ENCODE data around the gene PCK2. TPM values are rescaled to one million over a fixed set of nuclear protein-coding genes. Genes with fewer than 3 reads are reported as not detected.
A peak's percentile ranks its signal among the peaks of the same experiment; 100 is the strongest.

The PCK2 gene
- total and polyA plus RNA-seq, 2 of the 13 experiments (the other 11 are each of a cell fraction or from before 2014, with no cell fraction given) = 129 to 272 TPM

DNA sequence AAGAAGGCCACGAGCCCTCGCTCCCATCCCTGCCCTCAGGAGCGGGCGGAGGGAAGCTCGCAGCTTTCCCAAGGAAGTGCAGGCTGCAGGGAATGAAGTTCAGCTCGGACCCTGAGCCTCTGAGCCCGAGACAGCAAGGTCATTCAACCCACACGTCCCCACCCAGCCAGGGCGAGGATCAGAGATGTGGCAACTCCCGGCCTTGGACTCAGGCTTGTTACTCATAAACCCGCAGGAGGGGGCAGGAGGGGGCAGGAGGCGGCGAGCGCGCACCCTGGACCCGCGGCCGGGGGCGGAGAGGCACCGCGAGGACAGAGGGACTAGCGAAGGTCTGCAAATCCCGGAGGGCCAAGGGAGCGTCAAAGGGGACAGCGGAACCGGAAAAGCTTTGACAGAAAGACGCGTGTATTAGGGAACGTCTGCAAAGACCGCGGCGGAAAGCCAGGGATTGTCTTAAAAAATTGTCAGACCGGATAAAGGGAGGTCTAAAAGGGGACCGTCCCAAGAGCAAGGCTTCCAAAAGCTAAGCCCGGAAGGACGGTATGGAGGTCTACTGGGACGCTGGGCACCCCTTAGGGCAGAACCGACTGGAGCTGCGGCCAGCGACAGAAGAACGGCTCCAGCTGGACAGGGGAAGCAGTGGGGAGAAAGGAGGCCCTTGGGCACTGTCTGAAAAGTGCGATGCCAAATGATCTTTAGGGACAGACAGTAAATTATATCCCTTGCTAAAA is 19.9 kb downstream of the PCK2 start (continued):
- TF ChIP-seq ZNF230 (CRISPR knock-in tag; IDR thresholded peaks at IDR 0.05) (peak; percentile 98), FLYWCH1 (CRISPR knock-in tag; IDR thresholded peaks at IDR 0.05) (no peak), ZZZ3 (CRISPR knock-in tag; IDR thresholded peaks at IDR 0.05; ENCODE audit: borderline replicate concordance) (peak; percentile 89; the same call in 1 of the 2 replicates), MAFG (CRISPR knock-in tag; IDR thresholded peaks at IDR 0.05) (no peak), ZNF660 (CRISPR knock-in tag; IDR thresholded peaks at IDR 0.05; ENCODE audit: borderline replicate concordance, low read depth) (peak; percentile 25; the same call in 1 of the 2 replicates)
- TF ChIP-seq, protein P1, sequence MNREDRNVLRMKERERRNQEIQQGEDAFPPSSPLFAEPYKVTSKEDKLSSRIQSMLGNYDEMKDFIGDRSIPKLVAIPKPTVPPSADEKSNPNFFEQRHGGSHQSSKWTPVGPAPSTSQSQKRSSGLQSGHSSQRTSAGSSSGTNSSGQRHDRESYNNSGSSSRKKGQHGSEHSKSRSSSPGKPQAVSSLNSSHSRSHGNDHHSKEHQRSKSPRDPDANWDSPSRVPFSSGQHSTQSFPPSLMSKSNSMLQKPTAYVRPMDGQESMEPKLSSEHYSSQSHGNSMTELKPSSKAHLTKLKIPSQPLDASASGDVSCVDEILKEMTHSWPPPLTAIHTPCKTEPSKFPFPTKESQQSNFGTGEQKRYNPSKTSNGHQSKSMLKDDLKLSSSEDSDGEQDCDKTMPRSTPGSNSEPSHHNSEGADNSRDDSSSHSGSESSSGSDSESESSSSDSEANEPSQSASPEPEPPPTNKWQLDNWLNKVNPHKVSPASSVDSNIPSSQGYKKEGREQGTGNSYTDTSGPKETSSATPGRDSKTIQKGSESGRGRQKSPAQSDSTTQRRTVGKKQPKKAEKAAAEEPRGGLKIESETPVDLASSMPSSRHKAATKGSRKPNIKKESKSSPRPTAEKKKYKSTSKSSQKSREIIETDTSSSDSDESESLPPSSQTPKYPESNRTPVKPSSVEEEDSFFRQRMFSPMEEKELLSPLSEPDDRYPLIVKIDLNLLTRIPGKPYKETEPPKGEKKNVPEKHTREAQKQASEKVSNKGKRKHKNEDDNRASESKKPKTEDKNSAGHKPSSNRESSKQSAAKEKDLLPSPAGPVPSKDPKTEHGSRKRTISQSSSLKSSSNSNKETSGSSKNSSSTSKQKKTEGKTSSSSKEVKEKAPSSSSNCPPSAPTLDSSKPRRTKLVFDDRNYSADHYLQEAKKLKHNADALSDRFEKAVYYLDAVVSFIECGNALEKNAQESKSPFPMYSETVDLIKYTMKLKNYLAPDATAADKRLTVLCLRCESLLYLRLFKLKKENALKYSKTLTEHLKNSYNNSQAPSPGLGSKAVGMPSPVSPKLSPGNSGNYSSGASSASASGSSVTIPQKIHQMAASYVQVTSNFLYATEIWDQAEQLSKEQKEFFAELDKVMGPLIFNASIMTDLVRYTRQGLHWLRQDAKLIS (CRISPR knock-in tag; IDR thresholded peaks at IDR 0.05) = peak; percentile 96
- TF ChIP-seq, protein P2, sequence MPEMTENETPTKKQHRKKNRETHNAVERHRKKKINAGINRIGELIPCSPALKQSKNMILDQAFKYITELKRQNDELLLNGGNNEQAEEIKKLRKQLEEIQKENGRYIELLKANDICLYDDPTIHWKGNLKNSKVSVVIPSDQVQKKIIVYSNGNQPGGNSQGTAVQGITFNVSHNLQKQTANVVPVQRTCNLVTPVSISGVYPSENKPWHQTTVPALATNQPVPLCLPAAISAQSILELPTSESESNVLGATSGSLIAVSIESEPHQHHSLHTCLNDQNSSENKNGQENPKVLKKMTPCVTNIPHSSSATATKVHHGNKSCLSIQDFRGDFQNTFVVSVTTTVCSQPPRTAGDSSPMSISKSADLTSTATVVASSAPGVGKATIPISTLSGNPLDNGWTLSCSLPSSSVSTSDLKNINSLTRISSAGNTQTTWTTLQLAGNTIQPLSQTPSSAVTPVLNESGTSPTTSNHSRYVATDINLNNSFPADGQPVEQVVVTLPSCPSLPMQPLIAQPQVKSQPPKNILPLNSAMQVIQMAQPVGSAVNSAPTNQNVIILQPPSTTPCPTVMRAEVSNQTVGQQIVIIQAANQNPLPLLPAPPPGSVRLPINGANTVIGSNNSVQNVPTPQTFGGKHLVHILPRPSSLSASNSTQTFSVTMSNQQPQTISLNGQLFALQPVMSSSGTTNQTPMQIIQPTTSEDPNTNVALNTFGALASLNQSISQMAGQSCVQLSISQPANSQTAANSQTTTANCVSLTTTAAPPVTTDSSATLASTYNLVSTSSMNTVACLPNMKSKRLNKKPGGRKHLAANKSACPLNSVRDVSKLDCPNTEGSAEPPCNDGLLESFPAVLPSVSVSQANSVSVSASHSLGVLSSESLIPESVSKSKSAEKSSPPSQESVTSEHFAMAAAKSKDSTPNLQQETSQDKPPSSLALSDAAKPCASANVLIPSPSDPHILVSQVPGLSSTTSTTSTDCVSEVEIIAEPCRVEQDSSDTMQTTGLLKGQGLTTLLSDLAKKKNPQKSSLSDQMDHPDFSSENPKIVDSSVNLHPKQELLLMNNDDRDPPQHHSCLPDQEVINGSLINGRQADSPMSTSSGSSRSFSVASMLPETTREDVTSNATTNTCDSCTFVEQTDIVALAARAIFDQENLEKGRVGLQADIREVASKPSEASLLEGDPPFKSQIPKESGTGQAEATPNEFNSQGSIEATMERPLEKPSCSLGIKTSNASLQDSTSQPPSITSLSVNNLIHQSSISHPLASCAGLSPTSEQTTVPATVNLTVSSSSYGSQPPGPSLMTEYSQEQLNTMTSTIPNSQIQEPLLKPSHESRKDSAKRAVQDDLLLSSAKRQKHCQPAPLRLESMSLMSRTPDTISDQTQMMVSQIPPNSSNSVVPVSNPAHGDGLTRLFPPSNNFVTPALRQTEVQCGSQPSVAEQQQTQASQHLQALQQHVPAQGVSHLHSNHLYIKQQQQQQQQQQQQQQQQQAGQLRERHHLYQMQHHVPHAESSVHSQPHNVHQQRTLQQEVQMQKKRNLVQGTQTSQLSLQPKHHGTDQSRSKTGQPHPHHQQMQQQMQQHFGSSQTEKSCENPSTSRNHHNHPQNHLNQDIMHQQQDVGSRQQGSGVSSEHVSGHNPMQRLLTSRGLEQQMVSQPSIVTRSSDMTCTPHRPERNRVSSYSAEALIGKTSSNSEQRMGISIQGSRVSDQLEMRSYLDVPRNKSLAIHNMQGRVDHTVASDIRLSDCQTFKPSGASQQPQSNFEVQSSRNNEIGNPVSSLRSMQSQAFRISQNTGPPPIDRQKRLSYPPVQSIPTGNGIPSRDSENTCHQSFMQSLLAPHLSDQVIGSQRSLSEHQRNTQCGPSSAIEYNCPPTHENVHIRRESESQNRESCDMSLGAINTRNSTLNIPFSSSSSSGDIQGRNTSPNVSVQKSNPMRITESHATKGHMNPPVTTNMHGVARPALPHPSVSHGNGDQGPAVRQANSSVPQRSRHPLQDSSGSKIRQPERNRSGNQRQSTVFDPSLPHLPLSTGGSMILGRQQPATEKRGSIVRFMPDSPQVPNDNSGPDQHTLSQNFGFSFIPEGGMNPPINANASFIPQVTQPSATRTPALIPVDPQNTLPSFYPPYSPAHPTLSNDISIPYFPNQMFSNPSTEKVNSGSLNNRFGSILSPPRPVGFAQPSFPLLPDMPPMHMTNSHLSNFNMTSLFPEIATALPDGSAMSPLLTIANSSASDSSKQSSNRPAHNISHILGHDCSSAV (CRISPR knock-in tag; IDR thresholded peaks at IDR 0.05; ENCODE audit: borderline replicate concordance) = no peak; the same call in 1 of the 2 replicates
- TF ChIP-seq, protein P3, sequence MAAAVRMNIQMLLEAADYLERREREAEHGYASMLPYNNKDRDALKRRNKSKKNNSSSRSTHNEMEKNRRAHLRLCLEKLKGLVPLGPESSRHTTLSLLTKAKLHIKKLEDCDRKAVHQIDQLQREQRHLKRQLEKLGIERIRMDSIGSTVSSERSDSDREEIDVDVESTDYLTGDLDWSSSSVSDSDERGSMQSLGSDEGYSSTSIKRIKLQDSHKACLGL (CRISPR knock-in tag; IDR thresholded peaks at IDR 0.05) = peak; percentile 92
- TF ChIP-seq, protein P4, sequence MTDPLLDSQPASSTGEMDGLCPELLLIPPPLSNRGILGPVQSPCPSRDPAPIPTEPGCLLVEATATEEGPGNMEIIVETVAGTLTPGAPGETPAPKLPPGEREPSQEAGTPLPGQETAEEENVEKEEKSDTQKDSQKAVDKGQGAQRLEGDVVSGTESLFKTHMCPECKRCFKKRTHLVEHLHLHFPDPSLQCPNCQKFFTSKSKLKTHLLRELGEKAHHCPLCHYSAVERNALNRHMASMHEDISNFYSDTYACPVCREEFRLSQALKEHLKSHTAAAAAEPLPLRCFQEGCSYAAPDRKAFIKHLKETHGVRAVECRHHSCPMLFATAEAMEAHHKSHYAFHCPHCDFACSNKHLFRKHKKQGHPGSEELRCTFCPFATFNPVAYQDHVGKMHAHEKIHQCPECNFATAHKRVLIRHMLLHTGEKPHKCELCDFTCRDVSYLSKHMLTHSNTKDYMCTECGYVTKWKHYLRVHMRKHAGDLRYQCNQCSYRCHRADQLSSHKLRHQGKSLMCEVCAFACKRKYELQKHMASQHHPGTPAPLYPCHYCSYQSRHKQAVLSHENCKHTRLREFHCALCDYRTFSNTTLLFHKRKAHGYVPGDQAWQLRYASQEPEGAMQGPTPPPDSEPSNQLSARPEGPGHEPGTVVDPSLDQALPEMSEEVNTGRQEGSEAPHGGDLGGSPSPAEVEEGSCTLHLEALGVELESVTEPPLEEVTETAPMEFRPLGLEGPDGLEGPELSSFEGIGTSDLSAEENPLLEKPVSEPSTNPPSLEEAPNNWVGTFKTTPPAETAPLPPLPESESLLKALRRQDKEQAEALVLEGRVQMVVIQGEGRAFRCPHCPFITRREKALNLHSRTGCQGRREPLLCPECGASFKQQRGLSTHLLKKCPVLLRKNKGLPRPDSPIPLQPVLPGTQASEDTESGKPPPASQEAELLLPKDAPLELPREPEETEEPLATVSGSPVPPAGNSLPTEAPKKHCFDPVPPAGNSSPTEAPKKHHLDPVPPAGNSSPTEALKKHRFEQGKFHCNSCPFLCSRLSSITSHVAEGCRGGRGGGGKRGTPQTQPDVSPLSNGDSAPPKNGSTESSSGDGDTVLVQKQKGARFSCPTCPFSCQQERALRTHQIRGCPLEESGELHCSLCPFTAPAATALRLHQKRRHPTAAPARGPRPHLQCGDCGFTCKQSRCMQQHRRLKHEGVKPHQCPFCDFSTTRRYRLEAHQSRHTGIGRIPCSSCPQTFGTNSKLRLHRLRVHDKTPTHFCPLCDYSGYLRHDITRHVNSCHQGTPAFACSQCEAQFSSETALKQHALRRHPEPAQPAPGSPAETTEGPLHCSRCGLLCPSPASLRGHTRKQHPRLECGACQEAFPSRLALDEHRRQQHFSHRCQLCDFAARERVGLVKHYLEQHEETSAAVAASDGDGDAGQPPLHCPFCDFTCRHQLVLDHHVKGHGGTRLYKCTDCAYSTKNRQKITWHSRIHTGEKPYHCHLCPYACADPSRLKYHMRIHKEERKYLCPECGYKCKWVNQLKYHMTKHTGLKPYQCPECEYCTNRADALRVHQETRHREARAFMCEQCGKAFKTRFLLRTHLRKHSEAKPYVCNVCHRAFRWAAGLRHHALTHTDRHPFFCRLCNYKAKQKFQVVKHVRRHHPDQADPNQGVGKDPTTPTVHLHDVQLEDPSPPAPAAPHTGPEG (CRISPR knock-in tag; IDR thresholded peaks at IDR 0.05) = peak; percentile 45; the same call in 1 of the 2 replicates
